Measurements from ENCODE around the gene TRIM2.

TRIM2 gene

GRCh38 chr4:153291562-153291961 lies 87.3 kb downstream of the TRIM2 start:
- DNase-seq: no peak

- no peak for DNase-seq
These were observed 88.9 kb downstream of the TRIM2 start for GRCh38 chr4:153292897-153293741.

- no peak for DNase-seq
These were observed 89.5 kb downstream of the TRIM2 start for GRCh38 chr4:153293742-153294057.

- DNase-seq: no peak
These were observed 90.4 kb downstream of the TRIM2 start for GRCh38 chr4:153294631-153295030.

GRCh38 chr4:153295131-153295755 lies 91.0 kb downstream of the TRIM2 start:
- no peak for DNase-seq

- DNase-seq: no peak
These were observed 92.0 kb downstream of the TRIM2 start for GRCh38 chr4:153296040-153296823.

GRCh38 chr4:153297116-153297515 lies 92.9 kb downstream of the TRIM2 start:
- no peak for DNase-seq

- DNase-seq: no peak
These were observed 106.5 kb downstream of the TRIM2 start for GRCh38 chr4:153310793-153311192.

- DNase-seq: no peak
These were observed 110.7 kb downstream of the TRIM2 start for GRCh38 chr4:153314915-153315314.

GRCh38 chr4:153318696-153319320 lies 114.6 kb downstream of the TRIM2 start:
- peak; percentile 13 for DNase-seq

GRCh38 chr4:153322791-153323190 lies 118.5 kb downstream of the TRIM2 start:
- DNase-seq: no peak

- DNase-seq: no peak
These were observed 119.8 kb downstream of the TRIM2 start for GRCh38 chr4:153324046-153324445.

GRCh38 chr4:153325558-153325957 lies 121.3 kb downstream of the TRIM2 start:
- DNase-seq: no peak

- no peak for DNase-seq
These were observed 122.3 kb downstream of the TRIM2 start for GRCh38 chr4:153326513-153326912.

GRCh38 chr4:153327247-153327646 lies 123.0 kb downstream of the TRIM2 start:
- no peak for DNase-seq

GRCh38 chr4:153332936-153333335 lies 128.7 kb downstream of the TRIM2 start:
- DNase-seq: no peak

- no peak for DNase-seq
These were observed 129.6 kb downstream of the TRIM2 start for GRCh38 chr4:153333874-153334273.

GRCh38 chr4:153335665-153336064 lies 131.4 kb downstream of the TRIM2 start:
- no peak for DNase-seq

- no peak for DNase-seq
These were observed 133.4 kb downstream of the TRIM2 start for GRCh38 chr4:153337686-153338085.

GRCh38 chr4:153341575-153342090 lies 137.4 kb downstream of the TRIM2 start:
- no peak for DNase-seq

- no peak for DNase-seq
These were observed 138.7 kb downstream of the TRIM2 start for GRCh38 chr4:153342751-153343552.

Data from NCI-H748 treated with DMSO at 0.1 percent for 48 hours (cell line).